Measurements from ENCODE around the gene PRSS12. TPM values are rescaled to one million over a fixed set of nuclear protein-coding genes. Genes with fewer than 3 reads are reported as not detected.
"Not testable (repeated sequence)": the region's sequence is repeated elsewhere in the genome, so short reads cannot be mapped to it uniquely, and the experiment has no call there.

PRSS12 gene
- polyA plus RNA-seq, 1 experiment = 108 TPM

DNA sequence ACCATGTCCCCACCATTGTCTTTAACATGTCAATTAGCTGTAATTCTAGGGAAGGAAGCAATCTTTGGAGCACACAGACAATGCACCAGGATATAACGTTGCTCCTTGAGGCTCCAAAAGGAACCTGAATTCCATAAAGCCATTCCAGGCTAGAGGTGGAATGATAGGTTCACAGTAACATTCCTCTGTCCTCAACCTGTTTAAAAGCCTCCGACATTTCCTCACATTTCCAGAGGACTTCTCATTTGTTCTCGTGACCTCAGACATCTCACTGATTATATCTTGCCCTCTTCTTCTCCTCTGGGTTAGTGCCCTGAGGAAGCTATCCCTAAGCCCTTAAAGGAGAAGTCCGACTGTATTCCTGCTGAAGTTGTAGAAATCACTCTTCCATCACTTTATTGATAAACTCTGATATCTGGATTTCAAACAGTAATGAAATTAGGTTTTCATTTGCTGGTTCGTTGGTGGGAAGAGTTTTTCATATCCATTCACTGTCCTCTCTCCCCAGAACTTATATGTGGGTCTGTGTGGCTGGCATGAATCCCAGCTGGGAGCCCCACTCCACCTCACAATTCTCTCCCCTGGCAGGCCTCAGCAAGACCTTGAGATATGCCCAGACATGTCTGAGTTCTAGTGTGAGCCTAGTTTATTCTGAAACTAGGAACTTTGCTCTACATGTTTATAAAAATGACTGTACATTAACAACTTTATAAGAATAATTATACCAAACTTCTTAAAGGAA is 44.2 kb upstream of the PRSS12 start:
- ChIA-PET CTCF (interaction anchor here (0.6 to 1.2 kb wide), 2 partner anchors 15 to 72 kb away, joined by 3 read pairs; no protein-coding TSS in a partner anchor), POLR2A (no interaction called here)
- no peak for DNase-seq (ENCODE audit: low read depth)
- no peaks in the 10 kb centered on the region for H3K36me3 ChIP-seq (ENCODE audit: control insufficient read depth, insufficient read depth, low read length)
- TF ChIP-seq, protein P1, sequence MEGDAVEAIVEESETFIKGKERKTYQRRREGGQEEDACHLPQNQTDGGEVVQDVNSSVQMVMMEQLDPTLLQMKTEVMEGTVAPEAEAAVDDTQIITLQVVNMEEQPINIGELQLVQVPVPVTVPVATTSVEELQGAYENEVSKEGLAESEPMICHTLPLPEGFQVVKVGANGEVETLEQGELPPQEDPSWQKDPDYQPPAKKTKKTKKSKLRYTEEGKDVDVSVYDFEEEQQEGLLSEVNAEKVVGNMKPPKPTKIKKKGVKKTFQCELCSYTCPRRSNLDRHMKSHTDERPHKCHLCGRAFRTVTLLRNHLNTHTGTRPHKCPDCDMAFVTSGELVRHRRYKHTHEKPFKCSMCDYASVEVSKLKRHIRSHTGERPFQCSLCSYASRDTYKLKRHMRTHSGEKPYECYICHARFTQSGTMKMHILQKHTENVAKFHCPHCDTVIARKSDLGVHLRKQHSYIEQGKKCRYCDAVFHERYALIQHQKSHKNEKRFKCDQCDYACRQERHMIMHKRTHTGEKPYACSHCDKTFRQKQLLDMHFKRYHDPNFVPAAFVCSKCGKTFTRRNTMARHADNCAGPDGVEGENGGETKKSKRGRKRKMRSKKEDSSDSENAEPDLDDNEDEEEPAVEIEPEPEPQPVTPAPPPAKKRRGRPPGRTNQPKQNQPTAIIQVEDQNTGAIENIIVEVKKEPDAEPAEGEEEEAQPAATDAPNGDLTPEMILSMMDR (IDR thresholded peaks at IDR 0.05; ENCODE audit: insufficient read depth, low read depth, low read length) = no peak
- H3K4me3 ChIP-seq (ENCODE audit: low read depth, low read length) = no peak overlapping the region
- H3K27me3 ChIP-seq (ENCODE audit: control insufficient read depth, insufficient read depth, low read length) = no peaks in the 10 kb centered on the region

DNA sequence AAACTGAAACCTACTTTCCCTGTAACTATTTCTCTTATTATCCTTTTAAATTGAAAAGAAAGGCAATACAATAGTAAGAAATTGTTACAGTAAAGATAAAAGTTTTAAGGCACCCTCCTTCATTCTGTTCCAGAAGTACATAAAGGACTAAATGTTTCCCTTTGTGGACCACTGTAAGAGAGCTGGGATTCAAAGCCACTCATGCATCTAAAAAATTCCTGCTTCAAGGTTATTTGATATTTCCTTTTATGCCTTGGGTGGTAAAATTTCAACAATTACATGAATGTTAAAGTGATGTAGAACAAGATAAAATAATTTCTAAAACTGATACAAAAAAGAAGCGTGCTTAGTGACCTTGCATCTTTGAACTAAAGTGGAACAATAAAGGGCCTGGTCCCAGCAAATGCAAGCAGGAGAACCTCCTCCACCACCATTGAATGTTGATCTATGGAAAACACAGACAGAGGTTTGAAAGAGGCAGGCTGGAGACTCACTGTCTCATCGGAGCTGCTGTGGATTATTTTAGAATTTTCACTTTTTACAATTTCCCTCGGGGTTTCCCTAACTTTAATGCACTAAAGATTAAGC is 42.3 kb upstream of the PRSS12 start:
- TF ChIP-seq, protein P1 (IDR thresholded peaks at IDR 0.05; ENCODE audit: insufficient read depth, low read depth, low read length) = no peak
- POLR2A ChIA-PET = no interaction called here
- no peak overlapping the region for H3K4me3 ChIP-seq (ENCODE audit: low read depth, low read length)
- no peaks in the 10 kb centered on the region for H3K27me3 ChIP-seq (ENCODE audit: control insufficient read depth, insufficient read depth, low read length)
- no peaks in the 10 kb centered on the region for H3K36me3 ChIP-seq (ENCODE audit: control insufficient read depth, insufficient read depth, low read length)
- no peak for DNase-seq (ENCODE audit: low read depth)
- CTCF ChIA-PET = interaction anchor here (1.4 kb wide), 1 partner anchor 22 kb away, joined by 3 read pairs; no protein-coding TSS in a partner anchor

DNA sequence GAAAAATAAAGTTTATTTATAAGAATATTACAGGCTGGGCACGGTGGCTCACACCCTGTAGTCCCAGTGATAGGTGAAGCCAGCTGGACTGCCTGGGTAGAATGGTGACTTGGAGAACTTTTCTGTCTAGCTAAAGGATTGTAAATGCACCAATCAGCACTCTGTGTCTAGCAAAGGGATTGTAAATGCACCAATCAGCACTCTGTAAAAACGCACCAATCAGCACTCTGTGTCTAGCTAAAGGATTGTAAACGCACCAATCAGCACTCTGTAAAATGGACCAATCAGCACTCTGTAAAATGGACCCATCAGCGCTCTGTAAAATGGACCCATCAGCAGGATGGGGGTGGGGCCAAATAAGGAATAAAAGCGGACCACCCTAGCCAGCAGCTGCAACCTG is 39.7 kb upstream of the PRSS12 start:
- POLR2A ChIA-PET; DNase-seq (ENCODE audit: low read depth); H3K4me3 ChIP-seq (ENCODE audit: low read depth, low read length); H3K27me3 ChIP-seq (ENCODE audit: control insufficient read depth, insufficient read depth, low read length); H3K36me3 ChIP-seq (ENCODE audit: control insufficient read depth, insufficient read depth, low read length): not testable (repeated sequence)
- CTCF ChIA-PET = interaction anchor here (0.7 kb wide), 1 partner anchor 22 kb away, joined by 4 read pairs; no protein-coding TSS in a partner anchor

DNA sequence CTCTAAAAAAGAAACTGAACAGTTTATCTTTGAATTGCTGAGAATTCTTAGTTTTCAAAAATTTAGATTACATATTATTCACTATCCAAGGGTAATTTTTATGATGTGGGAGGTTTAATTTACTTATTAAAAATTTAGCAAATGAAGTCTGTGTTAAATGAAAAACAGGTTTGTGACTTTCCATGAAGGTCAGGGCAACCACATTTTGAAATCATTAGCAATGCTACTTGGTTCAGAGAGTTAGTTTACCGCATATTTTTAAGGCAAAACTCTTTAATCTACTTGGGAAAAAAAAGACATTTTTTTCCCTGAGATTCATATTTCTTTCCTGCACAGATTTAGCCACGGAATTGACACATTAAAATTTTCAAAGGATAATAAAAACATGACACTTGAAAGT is 37.3 kb upstream of the PRSS12 start:
- Histone ChIP-seq H3K36me3 (ENCODE audit: control insufficient read depth, insufficient read depth, low read length) (no peaks in the 10 kb centered on the region), H3K27me3 (ENCODE audit: control insufficient read depth, insufficient read depth, low read length) (no peaks in the 10 kb centered on the region), H3K4me3 (ENCODE audit: low read depth, low read length) (no peak overlapping the region)
- CTCF ChIA-PET = no interaction called here
- POLR2A ChIA-PET = no interaction called here
- TF ChIP-seq, protein P1 (IDR thresholded peaks at IDR 0.05; ENCODE audit: insufficient read depth, low read depth, low read length) = no peak
- peak; percentile 10 for DNase-seq (ENCODE audit: low read depth)

DNA sequence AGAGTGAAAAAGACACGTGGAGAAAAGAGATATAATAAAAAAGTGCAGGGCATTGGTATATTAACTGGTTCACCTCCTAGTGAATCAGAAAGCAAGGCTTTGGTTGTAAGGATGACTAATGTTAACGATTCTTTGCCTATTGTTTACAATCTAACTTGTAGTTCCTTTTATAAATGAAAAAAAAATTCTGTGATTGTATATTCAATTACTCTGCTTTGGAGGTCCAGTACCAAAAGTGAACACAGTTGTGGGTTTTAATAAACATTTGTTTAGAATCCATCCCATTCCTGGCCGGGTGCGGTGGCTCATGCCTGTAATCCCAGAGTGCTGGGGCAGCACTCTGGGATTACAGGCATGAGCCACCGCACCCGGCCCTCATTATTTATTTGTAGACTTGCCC is 36.9 kb upstream of the PRSS12 start:
- TF ChIP-seq, protein P1 (IDR thresholded peaks at IDR 0.05; ENCODE audit: insufficient read depth, low read depth, low read length) = no peak
- Histone ChIP-seq H3K36me3 (ENCODE audit: control insufficient read depth, insufficient read depth, low read length) (no peaks in the 10 kb centered on the region), H3K27me3 (ENCODE audit: control insufficient read depth, insufficient read depth, low read length) (no peaks in the 10 kb centered on the region), H3K4me3 (ENCODE audit: low read depth, low read length) (no peak overlapping the region)
- CTCF ChIA-PET = interaction anchor here (1.0 kb wide), 1 partner anchor 38 kb away, joined by 3 read pairs; no protein-coding TSS in a partner anchor
- DNase-seq (ENCODE audit: low read depth) = no peak
- POLR2A ChIA-PET = no interaction called here
